Left lung (tissue), 10 donors: Measurements from ENCODE around the gene KCNB1. TPM values are rescaled to one million over a fixed set of nuclear protein-coding genes. Genes with fewer than 3 reads are reported as not detected.

Source experiments
- ATAC-seq: fragments of 200-7000 bp; cut with Tn5 transposase; one replicate; pipeline ENCODE4 v1.9.1; 2020; ENCODE audit warnings: moderate library complexity
- DNase-seq, 4 donors: peaks; one replicate each; pipeline ENCODE4 v3.0.0-alpha.2; 2013 to 2020
- H3K27ac ChIP-seq, 2 donors: fragments of 200-600 bp; sonication (generic) in 1 of 2; one replicate each; pipeline versions ENCODE4 v1.5.0 to v1.8.0; 2020 to 2021
- H3K27me3 ChIP-seq, 2 donors: fragments of 200-600 bp; sonication (generic) in 1 of 2; one replicate each; pipeline versions ENCODE4 v1.5.0 to v1.8.0; 2020 to 2021
- H3K36me3 ChIP-seq, 2 donors: fragments of 200-600 bp; sonication (generic) in 1 of 2; one replicate each; pipeline versions ENCODE4 v1.5.0 to v1.8.0; 2020 to 2021
- H3K4me1 ChIP-seq, 2 donors: fragments of 200-600 bp; one replicate each; pipeline ENCODE4 v1.8.0; 2021
- H3K4me3 ChIP-seq, 2 donors: fragments of 200-600 bp; sonication (generic) in 1 of 2; one replicate each; pipeline versions ENCODE4 v1.5.0 to v1.8.0; 2020 to 2021; ENCODE audit warnings: mild to moderate bottlenecking in 1 of 2
- H3K9me3 ChIP-seq, 2 donors: fragments of 200-600 bp; sonication (generic) in 1 of 2; one replicate each; pipeline versions ENCODE4 v1.5.0 to v1.8.0; 2020 to 2021
- intact Hi-C, 2 donors: fragments of 100-400 bp; cut with DNase I; formaldehyde crosslinking; loops; one replicate each; pipeline versions ENCODE4 v1.11.2 to v1.14.2; 2022
- polyA plus RNA-seq, 6 donors: library from polyadenylated mRNA; unstranded; fragments of 120-200 nt; gene quantifications; one replicate each; pipeline ENCODE4 v1.2.1, GENCODE V29; 2013; ENCODE audit not compliant: insufficient read length in 6 of 6
- total RNA-seq, 2 donors: library from RNA; stranded (reverse); fragmentation: NEBNext Ultra II Directional; extraction: Animal tissue kit (Norgen Biotek cat#: 25700); gene quantifications; one replicate each; pipeline ENCODE4 v1.2.1, GENCODE V29; 2021
- TF ChIP-seq, protein P1 (sequence below), 2 donors: fragments of 200-600 bp; sonication (generic) in 1 of 2; IDR thresholded peaks; one replicate each; pipeline versions ENCODE4 v1.5.0 to v1.8.0; 2021; ENCODE audit warnings: antibody characterized with exemption in 2 of 2
- donor health status: DM: no; HTN: yes; CAD: no.
- donor health status: DM: no; HTN: no; CAD: no.

Gene KCNB1
- total and polyA plus RNA-seq, 8 donors, result 0.26 to 1.2 (median 0.44) TPM

- no peaks in the 10 kb centered on the region for H3K4me1 ChIP-seq
- no peak for ATAC-seq
- intact Hi-C loops, result no loop called here
- H3K36me3 ChIP-seq, result no peaks in the 10 kb centered on the region
- no peak for DNase-seq
- H3K27ac ChIP-seq, result no peak overlapping the region
- no peaks in the 10 kb centered on the region for H3K9me3 ChIP-seq
- peaks cover 0 to 8% of the 10 kb centered on the region in 2 donors for H3K27me3 ChIP-seq
- TF ChIP-seq, protein P1, sequence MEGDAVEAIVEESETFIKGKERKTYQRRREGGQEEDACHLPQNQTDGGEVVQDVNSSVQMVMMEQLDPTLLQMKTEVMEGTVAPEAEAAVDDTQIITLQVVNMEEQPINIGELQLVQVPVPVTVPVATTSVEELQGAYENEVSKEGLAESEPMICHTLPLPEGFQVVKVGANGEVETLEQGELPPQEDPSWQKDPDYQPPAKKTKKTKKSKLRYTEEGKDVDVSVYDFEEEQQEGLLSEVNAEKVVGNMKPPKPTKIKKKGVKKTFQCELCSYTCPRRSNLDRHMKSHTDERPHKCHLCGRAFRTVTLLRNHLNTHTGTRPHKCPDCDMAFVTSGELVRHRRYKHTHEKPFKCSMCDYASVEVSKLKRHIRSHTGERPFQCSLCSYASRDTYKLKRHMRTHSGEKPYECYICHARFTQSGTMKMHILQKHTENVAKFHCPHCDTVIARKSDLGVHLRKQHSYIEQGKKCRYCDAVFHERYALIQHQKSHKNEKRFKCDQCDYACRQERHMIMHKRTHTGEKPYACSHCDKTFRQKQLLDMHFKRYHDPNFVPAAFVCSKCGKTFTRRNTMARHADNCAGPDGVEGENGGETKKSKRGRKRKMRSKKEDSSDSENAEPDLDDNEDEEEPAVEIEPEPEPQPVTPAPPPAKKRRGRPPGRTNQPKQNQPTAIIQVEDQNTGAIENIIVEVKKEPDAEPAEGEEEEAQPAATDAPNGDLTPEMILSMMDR (IDR thresholded peaks at IDR 0.05), result no peak
- no peak overlapping the region for H3K4me3 ChIP-seq
Observed at GRCh38 chr20:49387581-49387939, 94.9 kb downstream of the KCNB1 start.

DNA sequence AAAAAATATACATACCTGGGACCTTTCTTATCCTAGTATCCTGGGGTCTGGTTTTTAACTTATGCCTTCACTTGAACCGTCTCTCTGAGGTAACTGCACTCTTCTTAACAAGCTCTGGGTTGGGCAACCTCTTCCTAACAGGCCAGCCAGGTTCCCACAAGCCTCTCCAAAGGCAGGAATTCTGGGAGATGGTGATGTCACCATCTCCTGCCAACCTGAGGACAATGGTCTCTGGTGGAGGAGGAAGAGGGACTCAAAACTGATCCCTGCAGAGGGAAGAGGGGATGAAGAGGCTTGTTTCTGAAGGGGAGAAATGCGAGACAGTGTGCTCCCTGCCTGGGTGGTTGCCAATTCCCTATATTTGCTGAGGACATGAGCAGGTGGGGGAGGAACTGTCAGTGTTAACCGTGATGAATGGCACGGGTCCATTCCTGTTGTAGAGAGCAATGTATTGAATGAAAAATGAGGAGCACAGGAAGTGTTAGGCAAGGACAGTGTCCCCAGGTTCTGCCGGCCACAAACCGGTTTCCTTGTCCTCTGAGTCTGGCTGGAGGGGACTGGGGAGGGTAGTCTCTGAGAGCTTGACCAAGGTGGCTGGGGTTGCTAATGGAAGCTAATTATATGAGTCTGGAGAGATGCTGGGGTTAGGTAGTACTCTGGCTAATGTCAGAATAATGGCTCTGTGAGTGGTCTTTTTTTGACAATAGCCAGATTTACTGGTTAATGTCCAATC is 95.5 kb downstream of the KCNB1 start:
- ATAC-seq, result no peak
- DNase-seq, result no peak

DNA sequence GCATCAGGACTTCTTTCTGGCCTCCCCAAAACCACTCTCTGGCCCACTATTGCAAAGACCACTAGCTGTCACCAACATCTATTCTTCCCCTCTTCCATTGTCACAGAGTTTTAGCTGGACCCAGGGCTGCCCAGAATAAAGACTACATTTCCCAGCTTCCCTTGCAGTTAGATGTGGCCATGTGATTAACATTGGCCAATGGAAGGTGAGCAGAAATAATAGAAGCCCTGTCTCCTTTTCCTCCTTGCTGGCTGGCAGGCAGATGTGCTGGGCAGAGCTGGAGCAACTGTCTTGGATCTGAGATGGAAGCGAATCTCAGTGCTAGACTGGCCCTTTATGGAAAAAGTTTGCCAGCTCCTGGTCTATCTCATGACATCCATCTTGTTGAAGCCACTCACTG is 97.0 kb downstream of the KCNB1 start:
- intact Hi-C loops, result no loop called here
- peaks cover 0 to 8% of the 10 kb centered on the region in 2 donors for H3K27me3 ChIP-seq
- ATAC-seq (peak; percentile 62), DNase-seq (no peak)
- no peaks in the 10 kb centered on the region for H3K36me3 ChIP-seq
- no peak overlapping the region for H3K27ac ChIP-seq
- TF ChIP-seq, protein P1 (IDR thresholded peaks at IDR 0.05), result no peak
- H3K9me3 ChIP-seq, result no peaks in the 10 kb centered on the region
- H3K4me1 ChIP-seq, result no peaks in the 10 kb centered on the region
- no peak overlapping the region for H3K4me3 ChIP-seq

More for the DNA sequence above, 95.5 kb downstream of the KCNB1 start:
- Histone ChIP-seq H3K9me3 (no peaks in the 10 kb centered on the region), H3K4me1 (no peaks in the 10 kb centered on the region), H3K36me3 (no peaks in the 10 kb centered on the region), H3K27me3 (peaks cover 0 to 8% of the 10 kb centered on the region in 2 donors), H3K4me3 (no peak overlapping the region), H3K27ac (no peak overlapping the region)
- intact Hi-C loops, result no loop called here
- TF ChIP-seq, protein P1 (IDR thresholded peaks at IDR 0.05), result no peak

DNA sequence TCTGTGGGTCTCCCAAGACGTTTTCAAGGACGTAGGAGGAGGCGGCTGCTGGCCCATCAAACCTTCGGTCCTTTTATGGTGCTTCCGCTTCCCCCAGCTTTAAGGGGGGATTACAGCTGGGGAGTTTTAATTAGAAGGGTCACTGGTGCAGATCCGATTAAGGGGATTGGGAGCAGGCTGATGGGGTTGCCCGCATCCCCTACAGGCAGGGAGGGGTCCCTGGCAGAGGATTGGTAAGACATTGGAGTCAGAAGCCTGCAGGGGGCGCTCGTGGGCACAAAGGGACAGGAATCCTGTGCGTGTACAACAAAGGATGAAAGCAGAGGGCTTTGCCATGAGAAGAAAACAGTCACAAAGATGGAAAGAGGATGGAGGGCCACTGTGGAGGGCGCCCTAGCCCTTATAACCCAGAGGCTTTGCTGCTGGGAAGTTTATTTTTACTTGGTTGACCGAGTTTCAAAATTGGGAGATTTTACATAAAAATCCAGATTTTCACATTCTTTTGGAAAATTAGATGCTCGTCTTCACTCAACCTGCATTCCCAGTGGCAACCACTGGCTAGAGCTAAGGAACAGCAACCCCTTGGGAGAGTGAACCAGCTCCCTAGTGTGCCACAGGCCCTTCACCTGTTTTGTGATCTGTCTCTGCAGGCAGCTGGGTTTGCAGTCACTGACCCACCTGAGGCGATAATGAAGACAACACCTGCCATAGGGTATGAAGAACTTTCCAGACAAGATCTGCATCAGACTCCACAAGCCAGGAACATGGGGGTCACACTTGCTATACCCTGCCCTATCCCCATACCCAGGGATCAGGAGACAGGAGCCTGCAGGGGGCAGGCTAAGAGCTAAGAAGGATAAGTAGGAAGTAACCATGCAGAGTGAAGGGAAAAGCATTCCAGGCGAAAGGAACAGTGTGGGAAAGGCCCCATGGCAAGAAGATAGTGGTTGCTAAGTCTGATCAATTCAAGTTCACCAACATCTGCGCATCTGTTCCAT is 97.7 kb downstream of the KCNB1 start:
- Histone ChIP-seq H3K27me3 (peaks cover 0 to 13% of the 10 kb centered on the region in 2 donors), H3K27ac (no peak overlapping the region), H3K9me3 (no peaks in the 10 kb centered on the region), H3K4me3 (no peak overlapping the region), H3K36me3 (no peaks in the 10 kb centered on the region), H3K4me1 (no peaks in the 10 kb centered on the region)
- intact Hi-C loops, result no loop called here
- ATAC-seq (peak; percentile 64), DNase-seq (peak in 3 of 4 donors; percentile 46 to 88 (median 60))
- TF ChIP-seq, protein P1 (IDR thresholded peaks at IDR 0.05), result peak; percentile 58 to 63
